GM19239 (cell line): Measurements from ENCODE around the gene EEFSEC.

ENCODE experiments used
- DNase-seq: peaks from one replicate; pipeline ENCODE4 v3.0.0; 2011; ENCODE audit warnings: low spot score; ENCODE audit not compliant: insufficient read length
- FAIRE-seq: peaks from 2 replicates; lab custom pipeline; 2011; peaks lifted over from hg19 to GRCh38; lab: Jason Lieb, UNC

Gene EEFSEC

GRCh38 chr3:128324911-128325592 is 171.8 kb downstream of the EEFSEC start:
- FAIRE-seq (no peak), DNase-seq (no peak)

GRCh38 chr3:128326051-128326823 is 173.0 kb downstream of the EEFSEC start:
- DNase-seq, result no peak
- no peak for FAIRE-seq

- no peak for DNase-seq
- no peak for FAIRE-seq
These were observed 174.3 kb downstream of the EEFSEC start for GRCh38 chr3:128327606-128328031.

GRCh38 chr3:128328546-128329458 is 175.5 kb downstream of the EEFSEC start:
- DNase-seq, result no peak
- FAIRE-seq, result no peak

- FAIRE-seq, result no peak
- DNase-seq, result no peak
These were observed 176.4 kb downstream of the EEFSEC start for GRCh38 chr3:128329491-128330213.

- no peak for FAIRE-seq
These were observed 177.0 kb downstream of the EEFSEC start for GRCh38 chr3:128330214-128330842.

GRCh38 chr3:128334086-128334645 is 180.9 kb downstream of the EEFSEC start:
- no peak for FAIRE-seq
- no peak for DNase-seq

More at GRCh38 chr3:128330214-128330842, 177.0 kb downstream of the EEFSEC start:
- no peak for DNase-seq

- FAIRE-seq, result no peak
- no peak for DNase-seq
These were observed 181.5 kb downstream of the EEFSEC start for GRCh38 chr3:128334766-128335165.

GRCh38 chr3:128335621-128336296 is 182.5 kb downstream of the EEFSEC start:
- FAIRE-seq (no peak), DNase-seq (no peak)

GRCh38 chr3:128336337-128337156 is 183.3 kb downstream of the EEFSEC start:
- DNase-seq (no peak), FAIRE-seq (no peak)

GRCh38 chr3:128337305-128337704 is 184.0 kb downstream of the EEFSEC start:
- FAIRE-seq (no peak), DNase-seq (no peak)

- FAIRE-seq (no peak), DNase-seq (no peak)
These were observed 185.5 kb downstream of the EEFSEC start for GRCh38 chr3:128338536-128339330.

- DNase-seq (no peak), FAIRE-seq (no peak)
These were observed 186.3 kb downstream of the EEFSEC start for GRCh38 chr3:128339491-128340012.

GRCh38 chr3:128340198-128340903 is 187.1 kb downstream of the EEFSEC start:
- DNase-seq, result no peak

GRCh38 chr3:128340904-128341555 is 187.7 kb downstream of the EEFSEC start:
- no peak for DNase-seq
- FAIRE-seq, result no peak

More at GRCh38 chr3:128340198-128340903, 187.1 kb downstream of the EEFSEC start:
- FAIRE-seq, result no peak
